GM12878 (cell line): Measurements from ENCODE around the gene AFAP1. TPM values are rescaled to one million over a fixed set of nuclear protein-coding genes. Genes with fewer than 3 reads are reported as not detected.

Experiments
- ATAC-seq: fragments of 200-7000 bp; cut with Tn5 transposase; 3 replicates; pipeline ENCODE4 v1.9.1; 2020; ENCODE audit warnings: mild to moderate bottlenecking, moderate library complexity
- BruUV-seq: library from RNA; stranded (reverse); fragments of 400-500 nt; replicated peaks from 2 replicates; lab custom pipeline; 2021; lab: Mats Ljungman, UMichigan
- CTCF ChIA-PET: fragments of 300-600 bp; sonication (Branson Sonifier 250); formaldehyde crosslinking; extraction: SDS; loops from one replicate; lab custom pipeline; 2021; ENCODE audit warnings: inconsistent platforms; lab: Yijun Ruan, JAX
- POLR2A ChIA-PET: fragments of 350-600 bp; formaldehyde crosslinking; extraction: SDS; loops from one replicate; lab custom pipeline; 2021; ENCODE audit warnings: inconsistent platforms; lab: Charles Lee
- RAD21 ChIA-PET: fragments of 300-600 bp; sonication (Branson Sonifier 250); formaldehyde crosslinking; loops from one replicate; lab custom pipeline; 2023; ENCODE audit warnings: antibody characterized with exemption; ENCODE audit not compliant: unreplicated experiment; lab: Charles Lee
- SMC1A ChIA-PET: fragments of 300-600 bp; sonication (Branson Sonifier 250); formaldehyde crosslinking; loops from one replicate; lab custom pipeline; 2023; ENCODE audit not compliant: unreplicated experiment, uncharacterized antibody; lab: Charles Lee
- DNase-seq: peaks from one replicate; pipeline ENCODE4 v3.0.0-alpha.2; 2011; ENCODE audit warnings: low read depth, low spot score
- FAIRE-seq: peaks from 3 replicates; lab custom pipeline; 2011; peaks lifted over from hg19 to GRCh38; lab: Jason Lieb, UNC
- H2AFZ ChIP-seq: 2 replicates; pipeline ENCODE4 v1.6.0; 2011; ENCODE audit warnings: low read depth, low read length, control low read depth; ENCODE audit not compliant: control insufficient read depth
- H3K27ac ChIP-seq: 2 replicates; pipeline ENCODE4 v1.5.1; 2011; ENCODE audit warnings: control low read depth; ENCODE audit not compliant: control insufficient read depth, insufficient read depth
- H3K27me3 ChIP-seq, 2 experiments: replicated peaks in 1 of 2; 2 replicates each; pipeline versions ENCODE4 v1.6.0 to v1.6.1; 2011; ENCODE audit warnings: low read length in 1 of 2; ENCODE audit not compliant: control insufficient read depth in 2 of 2, insufficient read depth in 2 of 2
- H3K36me3 ChIP-seq, 2 experiments: 2 replicates each; pipeline ENCODE4 v1.5.1; 2011; ENCODE audit warnings: low read length in 1 of 2; ENCODE audit not compliant: control insufficient read depth in 2 of 2, insufficient read depth in 2 of 2
- H3K4me1 ChIP-seq: 2 replicates; pipeline ENCODE4 v1.6.1; 2011; ENCODE audit warnings: mild to moderate bottlenecking, low read length, moderate library complexity, mixed read lengths; ENCODE audit not compliant: control insufficient read depth, insufficient read depth
- H3K4me2 ChIP-seq: 2 replicates; pipeline ENCODE4 v1.6.0; 2011; ENCODE audit warnings: control low read depth; ENCODE audit not compliant: control insufficient read depth, insufficient read depth
- H3K4me3 ChIP-seq: fragments of 200-600 bp; sonication (generic); 2 replicates; pipeline ENCODE4 v1.5.1; 2016
- H3K79me2 ChIP-seq: 2 replicates; pipeline ENCODE4 v1.6.0; 2011; ENCODE audit warnings: low read length; ENCODE audit not compliant: control insufficient read depth, insufficient read depth
- H3K9ac ChIP-seq: 2 replicates; pipeline ENCODE4 v1.8.0; 2011; ENCODE audit warnings: low read length, control low read depth, mixed read lengths; ENCODE audit not compliant: control insufficient read depth, insufficient read depth
- H3K9me3 ChIP-seq: replicated peaks from 3 replicates; pipeline ENCODE4 v1.5.1; 2011; ENCODE audit warnings: mild to moderate bottlenecking, low read length; ENCODE audit not compliant: control insufficient read depth, insufficient read depth
- H4K20me1 ChIP-seq: 2 replicates; pipeline ENCODE4 v1.6.0; 2011; ENCODE audit not compliant: control insufficient read depth, insufficient read depth
- BACH1 ChIP-seq: fragments of 450-650 bp; IDR thresholded peaks from 2 replicates; pipeline ENCODE4 v1.6.1; 2017; ENCODE audit warnings: mild to moderate bottlenecking, borderline replicate concordance
- FOXK2 ChIP-seq: fragments of 450-650 bp; IDR thresholded peaks from 2 replicates; pipeline ENCODE4 v1.6.1; 2017; ENCODE audit warnings: mild to moderate bottlenecking, moderate library complexity
- HCFC1 ChIP-seq: fragments of 150-350 bp; IDR thresholded peaks from 2 replicates; pipeline ENCODE4 v1.6.1; 2014; ENCODE audit warnings: low read length
- MYB ChIP-seq: fragments of 150-350 bp; IDR thresholded peaks from 2 replicates; pipeline ENCODE4 v1.6.1; 2014; ENCODE audit warnings: mild to moderate bottlenecking, low read depth, low read length, borderline replicate concordance
- NFYB ChIP-seq: IDR thresholded peaks from 2 replicates; pipeline ENCODE4 v1.6.1; 2011; ENCODE audit warnings: low read depth, mild to moderate bottlenecking, low read length, improper control_type of control experiment, moderate library complexity; ENCODE audit not compliant: insufficient read depth
- RELA ChIP-seq: fragments of 450-650 bp; IDR thresholded peaks from 2 replicates; pipeline ENCODE4 v1.8.0; 2014; ENCODE audit warnings: borderline replicate concordance; ENCODE audit not compliant: partially characterized antibody
- SMAD5 ChIP-seq: IDR thresholded peaks from 2 replicates; pipeline ENCODE4 v1.6.1; 2016; ENCODE audit warnings: antibody characterized with exemption, low read depth
- SP1 ChIP-seq: IDR thresholded peaks from one replicate; pipeline ENCODE4 v1.6.1; 2011; ENCODE audit warnings: low read depth, low read length
- TAF1 ChIP-seq: IDR thresholded peaks from 2 replicates; pipeline ENCODE4 v1.6.1; 2011; ENCODE audit warnings: mild to moderate bottlenecking, low read depth, low read length, borderline replicate concordance
- ZBED1 ChIP-seq: IDR thresholded peaks from 2 replicates; pipeline ENCODE4 v1.6.1; 2016; ENCODE audit warnings: borderline replicate concordance
- WGBS: methylation state at CpG from one replicate; pipeline ENCODE4 v1.1.6; 2016; ENCODE audit warnings: low lambda C conversion rate; ENCODE audit not compliant: insufficient replicate concordance, insufficient coverage; ENCODE audit errors: missing lambda C conversion rate; 5-methylcytosine and 5-hydroxymethylcytosine counted together
- in situ Hi-C: fragments of 300-500 bp; cut with MboI; formaldehyde crosslinking; loops from 9 replicates; pipeline ENCODE4 v1.14.3; 2018; ENCODE audit warnings: mixed read lengths
- intact Hi-C: fragments of 100-400 bp; cut with micrococcal nuclease; formaldehyde crosslinking; loops from one replicate; pipeline ENCODE4 v1.14.2; 2022; ENCODE audit not compliant: unreplicated experiment
- polyA plus RNA-seq, 11 experiments: library from polyadenylated mRNA; depleted of rRNA in 4 of 11; unstranded in 6 of 11; stranded (reverse) in 5 of 11; fragments of >200 nt; fragmentation: Nextera tagmentation in 4 of 11; fragmentation: Illumina TruSeq in 1 of 11; extraction: Ambion mirVana in 4 of 11; extraction: Trizol in 1 of 11; gene quantifications; 1 replicate in 1 of 11; 2 replicates in 10 of 11; pipeline versions ENCODE4 v1.2.1 to v1.2.3, GENCODE V29; 2011 to 2016; ENCODE audit warnings: inconsistent platforms in 2 of 11, missing spikeins in 2 of 11, low read depth in 1 of 11
- total RNA-seq, 4 experiments: library from RNA; depleted of rRNA in 3 of 4; stranded (reverse); fragments of >200 nt in 3 of 4; fragmentation: Illumina TruSeq in 1 of 4; extraction: Trizol in 1 of 4; gene quantifications; 2 replicates each; pipeline versions ENCODE4 v1.2.1 to v1.2.3, GENCODE V29; 2013 to 2021
- TF ChIP-seq, protein P1 (sequence below): IDR thresholded peaks from 2 replicates; pipeline ENCODE4 v1.6.1; 2012; ENCODE audit warnings: low read depth, low read length, improper control_type of control experiment

Gene AFAP1
- total and polyA plus RNA-seq, 10 of the 15 experiments (the other 5 are each of a cell fraction or from before 2014, with no cell fraction given) = 0.02 to 0.23 (median 0.09) TPM; not detected in 1

DNA sequence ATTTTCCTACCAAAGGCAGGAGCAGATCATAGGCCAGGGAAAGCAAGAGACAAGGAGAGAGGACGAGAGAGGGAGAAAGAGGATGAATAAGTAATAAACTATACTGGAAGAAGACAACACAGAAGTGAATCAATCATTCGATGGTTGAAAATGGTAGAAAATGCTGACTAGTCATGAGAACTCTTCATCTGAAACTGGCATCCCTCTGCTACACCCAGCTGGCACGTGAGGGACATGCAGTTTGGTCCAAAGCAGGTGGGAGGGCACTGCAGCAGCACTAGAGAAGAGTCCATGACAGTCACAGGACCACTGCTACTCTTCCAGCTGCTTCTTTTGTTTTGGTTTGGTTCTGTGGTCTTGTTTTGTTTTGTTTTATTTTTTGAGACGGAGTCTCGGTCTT lies 74.1 kb downstream of the AFAP1 start:
- SMC1A ChIA-PET = no interaction called here
- Histone ChIP-seq H3K4me1 (no peaks in the 10 kb centered on the region), H3K9me3 (no peaks in the 10 kb centered on the region)
- no peak for FAIRE-seq
- in situ Hi-C loops = no loop called here
- POLR2A ChIA-PET = no interaction called here
- TF ChIP-seq HCFC1 (no peak), ZBED1 (no peak), MYB (no peak), FOXK2 (no peak), SP1 (no peak), RELA (no peak), BACH1 (no peak), SMAD5 (no peak), NFYB (no peak), TAF1 (no peak)
- TF ChIP-seq, protein P1, sequence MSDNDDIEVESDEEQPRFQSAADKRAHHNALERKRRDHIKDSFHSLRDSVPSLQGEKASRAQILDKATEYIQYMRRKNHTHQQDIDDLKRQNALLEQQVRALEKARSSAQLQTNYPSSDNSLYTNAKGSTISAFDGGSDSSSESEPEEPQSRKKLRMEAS = no peak
- TF ChIP-seq, all 136 proteins: peak for 0
- intact Hi-C loops = no loop called here
- H3K27me3 ChIP-seq = no peaks in the 10 kb centered on the region
- 40% methylated on average over 5 of the region's 5 CpGs for WGBS
- H4K20me1 ChIP-seq = no peaks in the 10 kb centered on the region
- BruUV-seq = no TSS peak
- H3K4me2 ChIP-seq = no peak overlapping the region
- no peak overlapping the region for H2AFZ ChIP-seq
- CTCF ChIA-PET = no interaction called here
- RAD21 ChIA-PET = no interaction called here
- ATAC-seq (no peak), DNase-seq (no peak)
- H3K79me2 ChIP-seq = no peaks in the 10 kb centered on the region
- H3K36me3 ChIP-seq = no peaks in the 10 kb centered on the region
- H3K4me3 ChIP-seq = no peak overlapping the region
- no peak overlapping the region for H3K27ac ChIP-seq
- no peak overlapping the region for H3K9ac ChIP-seq
